ENCODE measurements around the gene GALNT6.

Gene GALNT6

GRCh38 chr12:51403681-51404136 lies 12.5 kb upstream of the GALNT6 start:
- DNase-seq: no peak

DNA sequence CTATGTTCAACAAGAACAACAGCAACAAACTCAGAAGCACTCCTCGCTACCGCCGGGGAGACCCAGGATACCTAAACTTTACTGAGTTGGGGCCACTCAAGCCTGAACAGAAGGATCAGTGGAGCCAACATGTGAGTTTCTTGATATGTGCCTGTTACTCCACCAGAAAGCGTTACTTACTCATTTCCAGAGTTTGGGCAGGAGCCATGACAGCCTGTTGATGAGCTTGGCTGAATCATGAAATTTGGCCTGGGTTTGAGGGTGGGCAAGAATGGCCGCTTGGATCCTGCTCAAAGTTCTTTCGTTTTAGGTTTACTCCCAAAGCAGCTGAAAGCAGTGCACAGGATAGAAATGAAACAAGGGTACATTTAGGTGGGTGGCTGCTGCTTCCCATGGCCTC lies 12.0 kb upstream of the GALNT6 start:
- DNase-seq: no peak

- no peak for DNase-seq
Observed at GRCh38 chr12:51401900-51402299, 10.7 kb upstream of the GALNT6 start.

GRCh38 chr12:51401486-51401885 lies 10.3 kb upstream of the GALNT6 start:
- DNase-seq: no peak

DNA sequence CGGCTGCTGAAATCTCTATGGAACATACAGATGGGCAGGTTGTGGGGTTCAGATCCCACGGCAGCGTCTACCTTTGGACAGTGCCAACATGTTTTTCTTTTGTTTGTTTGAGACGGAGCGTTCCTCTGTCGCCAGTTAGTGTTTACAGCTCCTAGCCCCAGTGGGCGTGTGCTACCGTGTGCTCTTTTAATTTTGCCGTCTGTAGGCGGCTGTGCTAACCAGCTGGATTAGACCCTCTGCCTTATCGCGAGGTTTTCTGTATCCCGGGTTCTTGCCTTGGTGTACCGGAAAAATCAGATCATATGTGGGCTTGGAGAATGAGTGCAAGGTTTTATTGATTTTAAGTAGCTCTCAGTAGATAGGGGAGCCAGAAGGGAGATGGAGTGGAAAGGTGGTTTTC lies 9.8 kb upstream of the GALNT6 start:
- DNase-seq: no peak

- DNase-seq: no peak
Observed at GRCh38 chr12:51399891-51400290, 8.7 kb upstream of the GALNT6 start.

DNA sequence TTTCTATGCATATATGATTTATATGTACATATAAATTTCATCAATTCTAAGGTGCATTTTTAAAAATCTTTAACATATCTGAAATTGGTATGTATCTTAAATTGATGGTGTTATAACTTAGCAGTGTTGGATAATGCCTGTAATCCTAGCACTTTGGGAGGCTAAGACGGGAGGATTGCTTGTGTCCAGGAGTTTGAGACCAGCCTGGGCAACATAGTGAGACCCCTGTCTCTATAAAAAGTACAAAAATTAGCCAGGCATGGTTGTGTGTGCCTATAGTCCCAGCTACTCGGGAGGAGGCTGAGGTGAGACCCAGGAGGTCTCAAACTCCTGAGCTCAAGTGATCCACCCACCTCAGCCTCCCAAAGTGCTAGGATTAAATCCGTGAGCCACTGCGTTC lies 6.5 kb upstream of the GALNT6 start:
- no peak for DNase-seq

DNA sequence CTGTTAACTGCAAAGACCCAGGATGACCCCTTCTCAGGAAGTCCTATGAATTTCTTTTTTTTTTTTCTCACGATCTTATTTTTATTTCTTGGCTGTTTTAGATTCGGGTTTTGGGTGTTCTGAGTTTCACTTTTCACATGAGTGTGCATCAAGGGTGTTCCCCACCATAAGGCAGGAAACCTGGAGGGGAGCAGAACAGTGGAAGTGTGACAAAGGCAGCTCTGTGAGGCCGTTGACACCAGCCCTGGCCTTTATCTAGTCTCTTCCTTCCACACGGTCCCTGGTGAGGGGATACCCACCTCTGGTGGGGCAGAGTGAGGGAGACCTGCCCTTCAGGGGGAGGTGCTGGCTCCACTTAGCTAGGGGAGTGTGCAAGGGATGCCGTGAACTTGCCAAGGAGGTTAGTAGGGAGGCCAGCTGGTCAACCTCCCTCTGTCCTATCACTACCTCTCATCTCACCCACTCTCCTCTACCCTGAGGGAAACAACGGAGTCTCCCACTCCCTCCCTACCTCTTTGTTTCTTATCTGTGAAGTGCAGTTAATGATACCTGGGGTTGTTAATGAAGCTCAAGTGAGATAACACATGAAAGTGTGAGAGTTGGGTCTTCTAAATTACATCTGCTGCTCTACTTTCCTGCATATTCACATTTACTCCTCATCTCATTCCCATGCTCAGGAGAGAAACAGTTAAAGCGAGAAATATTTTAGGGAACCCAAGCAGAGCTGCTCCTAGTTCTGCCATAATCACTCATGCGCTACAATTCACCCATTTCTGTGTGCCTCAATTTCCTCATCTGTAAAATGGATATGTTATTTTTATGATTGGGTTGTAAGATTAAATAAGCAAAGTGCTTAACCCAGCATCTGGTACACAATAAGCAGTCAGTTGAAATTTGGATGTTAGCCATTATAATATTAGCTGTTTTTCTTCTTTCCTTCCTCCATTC lies 4.4 kb upstream of the GALNT6 start:
- peak in 1 of 2 donors; percentile 11 for DNase-seq

DNA sequence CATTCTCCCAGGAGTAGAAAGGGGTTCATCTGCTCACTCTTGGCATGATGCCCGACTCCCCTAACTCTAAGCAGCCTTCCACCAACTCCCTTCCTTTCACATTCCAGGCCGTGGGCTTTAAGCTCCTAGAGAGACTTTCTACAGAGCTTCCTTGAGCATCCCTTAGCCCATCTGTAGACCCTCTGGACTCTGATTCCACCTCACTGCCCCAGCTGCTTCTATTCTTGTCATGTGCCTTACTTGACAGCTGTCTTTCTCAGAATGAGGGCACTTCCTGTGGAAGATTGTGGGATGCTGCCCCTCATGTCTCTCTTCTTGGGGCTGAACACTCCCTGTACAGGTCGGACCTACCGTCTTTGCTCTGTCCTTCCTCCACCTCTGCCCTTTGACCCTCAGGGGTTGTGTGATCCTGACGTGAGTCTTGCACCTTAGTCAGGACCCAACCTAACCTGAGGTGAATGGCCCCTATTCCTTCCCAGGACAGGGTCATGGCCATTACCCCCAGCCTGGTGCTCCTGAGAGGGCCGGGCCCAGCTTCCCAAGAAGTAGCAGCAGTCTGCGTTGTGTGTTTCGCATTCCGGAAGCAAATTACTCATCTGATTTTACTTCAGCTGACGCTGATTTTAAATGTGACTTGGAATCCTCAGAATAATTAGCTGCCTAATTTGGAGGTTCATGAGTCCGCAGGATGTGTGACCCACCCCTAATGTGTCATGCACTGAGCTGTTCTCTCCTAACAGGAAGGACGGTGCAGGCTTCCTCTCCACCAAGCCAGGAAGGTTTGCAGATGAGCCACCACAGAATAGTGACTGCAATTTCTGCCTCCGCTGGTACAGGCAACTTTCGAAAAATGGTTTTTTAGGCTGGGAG lies 2.7 kb upstream of the GALNT6 start:
- DNase-seq: peak; percentile 65 to 72

- DNase-seq: no peak
Observed at GRCh38 chr12:51392556-51393237, 1.5 kb upstream of the GALNT6 start.

- DNase-seq: peak; percentile 15 to 20
Observed at GRCh38 chr12:51390891-51391282, 319 bp downstream of the GALNT6 start.

- DNase-seq: no peak
Observed at GRCh38 chr12:51390457-51390856, 749 bp downstream of the GALNT6 start.

- peak in 1 of 2 donors; percentile 13 for DNase-seq
Observed at GRCh38 chr12:51389302-51389999, 1.8 kb downstream of the GALNT6 start.

GRCh38 chr12:51388846-51389245 lies 2.4 kb downstream of the GALNT6 start:
- no peak for DNase-seq

DNA sequence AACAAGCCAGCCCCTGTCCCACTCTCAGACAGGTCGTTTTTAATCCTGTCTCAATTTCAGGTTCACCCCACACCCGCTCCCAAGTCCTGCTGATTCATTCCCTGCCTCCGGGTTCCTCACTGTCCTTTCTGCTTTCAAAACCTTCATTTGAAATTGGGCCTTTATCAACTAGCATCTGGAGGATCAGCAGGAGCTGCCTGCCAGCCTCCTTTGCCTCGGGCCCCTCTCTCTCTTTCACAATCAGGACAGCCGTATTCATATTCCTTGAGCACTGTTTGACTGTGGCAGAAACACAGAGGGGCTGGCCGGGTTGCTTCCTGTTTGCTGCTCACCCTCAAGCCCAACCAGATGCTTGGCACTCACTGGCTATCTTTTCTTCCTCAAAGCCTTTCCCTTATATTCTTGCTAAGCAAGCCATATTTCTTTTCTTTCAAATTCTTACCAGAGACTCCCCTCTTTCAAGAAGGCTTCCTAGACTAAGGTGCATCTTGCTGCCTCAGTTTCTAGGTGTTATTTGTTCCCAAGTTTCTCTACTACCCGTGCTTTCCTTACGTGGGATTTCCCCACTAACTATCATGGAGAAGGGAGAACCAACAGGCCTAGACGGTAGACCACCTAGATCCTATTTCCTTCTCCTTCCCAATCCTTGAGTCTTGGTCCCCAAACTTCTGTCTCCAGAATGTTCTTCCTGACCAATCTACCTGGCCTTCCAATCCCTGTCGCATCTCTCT lies 3.0 kb downstream of the GALNT6 start:
- DNase-seq: no peak

- DNase-seq: no peak
Observed at GRCh38 chr12:51386351-51386750, 4.9 kb downstream of the GALNT6 start.

DNA sequence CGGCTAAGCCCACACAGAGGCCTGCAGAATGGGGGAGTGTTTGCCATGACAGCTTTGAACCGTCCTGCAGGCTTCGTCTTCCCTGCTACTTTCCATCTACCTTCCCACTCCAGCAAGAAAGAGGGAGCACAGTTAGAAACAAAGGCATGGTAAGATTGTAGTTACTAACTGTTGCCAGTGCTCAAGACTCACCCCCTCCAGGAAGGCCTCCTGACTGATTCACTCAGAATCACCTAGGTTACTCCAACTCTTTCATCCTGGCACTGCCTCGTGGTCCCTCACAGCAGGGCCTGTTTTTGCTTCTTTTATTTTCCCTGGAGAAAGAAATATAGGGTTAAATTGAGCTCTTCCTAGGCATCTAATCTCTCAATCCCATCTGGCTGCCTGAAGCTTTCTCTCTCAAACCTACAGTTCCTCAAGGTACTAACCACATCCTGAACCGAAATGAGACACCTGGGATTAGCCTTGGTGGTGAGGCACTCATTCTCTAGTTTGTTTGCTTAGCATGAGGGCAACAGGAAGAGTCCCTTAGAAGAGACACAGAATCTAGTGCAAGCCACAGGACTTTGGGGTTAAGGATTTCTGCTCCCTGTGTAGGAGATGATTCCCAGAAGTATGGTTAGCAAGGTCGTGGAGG lies 7.8 kb downstream of the GALNT6 start:
- no peak for DNase-seq

DNA sequence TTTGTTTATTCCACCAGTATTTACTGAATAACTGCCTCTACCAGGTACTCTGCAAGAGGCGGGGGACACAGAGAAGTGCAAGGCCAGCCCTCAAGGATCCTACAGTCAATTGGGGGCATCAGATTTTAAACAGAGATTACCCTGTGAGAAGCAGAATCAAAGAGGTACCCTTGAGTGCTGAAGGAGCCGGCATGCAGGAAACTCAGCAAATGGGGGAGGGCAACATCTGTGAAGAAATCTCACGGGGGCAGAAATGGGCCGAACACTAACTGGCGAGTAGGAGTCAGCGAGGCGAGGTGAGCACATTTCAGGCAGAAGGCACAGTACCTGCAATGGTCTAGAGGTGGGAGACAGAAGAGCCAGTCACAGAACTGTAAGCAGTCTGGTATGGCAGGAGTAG lies 9.0 kb downstream of the GALNT6 start:
- DNase-seq: no peak

DNA sequence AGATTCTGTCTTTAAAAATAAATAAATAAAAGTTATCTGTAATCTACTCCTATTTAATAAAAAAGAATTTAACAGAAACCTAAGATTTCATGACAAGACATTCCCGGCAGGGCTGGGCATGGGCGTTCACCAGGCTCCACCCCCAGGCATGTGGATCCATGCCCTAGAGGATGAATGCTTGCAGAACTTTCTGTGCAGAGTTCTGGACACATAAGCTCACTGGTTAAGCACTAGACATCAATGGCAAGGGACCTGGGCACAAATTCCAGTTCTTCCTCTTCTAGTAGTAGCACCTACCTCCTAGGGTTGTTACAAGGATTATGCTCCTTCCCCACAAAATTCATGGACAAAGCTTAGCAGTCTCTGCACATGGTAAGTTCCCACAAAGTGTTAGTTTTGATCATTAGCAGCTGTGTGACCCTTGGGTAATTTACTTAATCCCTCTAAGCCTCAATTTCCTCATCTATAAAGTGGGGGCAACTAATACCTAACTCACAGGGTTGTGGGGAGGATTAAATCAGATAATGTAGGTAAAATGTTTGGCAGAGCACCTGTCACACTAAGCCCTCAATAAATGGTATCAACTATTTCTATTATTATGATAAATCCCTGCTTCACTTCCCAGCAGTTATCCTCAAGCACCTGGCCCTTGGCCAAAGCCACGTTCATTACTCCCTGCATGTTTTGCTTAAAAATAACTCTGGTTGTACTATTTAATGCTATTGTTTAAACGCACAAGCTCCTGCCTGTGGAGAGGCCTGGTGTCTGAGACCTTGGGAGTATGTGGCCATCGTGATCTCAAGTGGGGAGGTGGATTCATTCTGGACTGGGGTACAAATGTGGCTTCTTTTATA lies 9.8 kb downstream of the GALNT6 start:
- DNase-seq: no peak

DNA sequence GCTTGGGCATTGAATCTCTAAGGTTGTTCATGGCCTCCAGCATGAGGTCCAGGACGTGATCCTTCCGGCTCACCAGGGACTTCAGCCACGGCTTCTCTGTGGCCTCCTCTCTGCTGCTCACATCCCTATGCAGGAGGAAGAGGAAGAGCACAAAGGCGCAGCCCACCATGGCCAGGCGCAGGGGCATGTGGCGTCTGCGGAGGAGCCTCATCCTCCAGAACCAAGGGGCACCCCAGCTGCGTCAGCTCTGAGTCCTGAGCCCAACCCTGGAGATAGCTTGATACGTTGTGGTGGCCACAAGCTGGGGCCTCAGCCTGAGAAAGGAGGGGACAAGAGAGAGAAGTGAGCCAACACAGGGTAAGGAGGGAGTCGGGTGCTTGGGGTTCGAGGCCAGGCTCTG lies 11.6 kb downstream of the GALNT6 start:
- DNase-seq: no peak

All from activated CD4-positive, alpha-beta T cell treated with anti-CD3 and anti-CD28 coated beads for 4 hours (primary cell).